UCSD-AML1 (cell line): ENCODE measurements around the gene ATP6V0E1.
"Not testable (repeated sequence)": the region's sequence is repeated elsewhere in the genome, so short reads cannot be mapped to it uniquely, and the experiment has no call there.

Experiments
- DNase-seq: peaks from one replicate; lab custom pipeline; 2025; ENCODE audit not compliant: unreplicated experiment; lab: John Stamatoyannopoulos, UW

The ATP6V0E1 gene

GRCh38 chr5:173001229-173001841 is 17.8 kb downstream of the ATP6V0E1 start:
- DNase-seq = no peak

GRCh38 chr5:173003360-173003759 is 19.8 kb downstream of the ATP6V0E1 start:
- DNase-seq = no peak

GRCh38 chr5:173004013-173004412 is 20.4 kb downstream of the ATP6V0E1 start:
- DNase-seq = no peak

- no peak for DNase-seq
These were observed 20.9 kb downstream of the ATP6V0E1 start for GRCh38 chr5:173004447-173004846.

GRCh38 chr5:173010021-173010420 is 26.4 kb downstream of the ATP6V0E1 start:
- no peak for DNase-seq

- DNase-seq = no peak
These were observed 27.2 kb downstream of the ATP6V0E1 start for GRCh38 chr5:173010547-173011464.

GRCh38 chr5:173011566-173011965 is 28.0 kb downstream of the ATP6V0E1 start:
- DNase-seq = no peak

GRCh38 chr5:173012882-173013281 is 29.3 kb downstream of the ATP6V0E1 start:
- no peak for DNase-seq

- DNase-seq = no peak
These were observed 31.1 kb downstream of the ATP6V0E1 start for GRCh38 chr5:173014671-173015070.

- DNase-seq = no peak
These were observed 31.6 kb downstream of the ATP6V0E1 start for GRCh38 chr5:173015192-173015591.

GRCh38 chr5:173015598-173016455 is 32.3 kb downstream of the ATP6V0E1 start:
- no peak for DNase-seq

- DNase-seq = no peak
These were observed 33.1 kb downstream of the ATP6V0E1 start for GRCh38 chr5:173016598-173017046.

- not testable (repeated sequence) for DNase-seq
These were observed 33.5 kb downstream of the ATP6V0E1 start for GRCh38 chr5:173017087-173017486.

GRCh38 chr5:173018358-173018757 is 34.8 kb downstream of the ATP6V0E1 start:
- DNase-seq = no peak

- no peak for DNase-seq
These were observed 36.6 kb downstream of the ATP6V0E1 start for GRCh38 chr5:173020154-173020581.

- DNase-seq = no peak
These were observed 37.1 kb downstream of the ATP6V0E1 start for GRCh38 chr5:173020643-173021042.

GRCh38 chr5:173025651-173026050 is 42.1 kb downstream of the ATP6V0E1 start:
- no peak for DNase-seq

GRCh38 chr5:173027905-173028304 is 44.3 kb downstream of the ATP6V0E1 start:
- no peak for DNase-seq

GRCh38 chr5:173028811-173029327 is 45.3 kb downstream of the ATP6V0E1 start:
- no peak for DNase-seq

- DNase-seq = no peak
These were observed 45.9 kb downstream of the ATP6V0E1 start for GRCh38 chr5:173029499-173029921.

GRCh38 chr5:173032096-173032495 is 48.5 kb downstream of the ATP6V0E1 start:
- DNase-seq = not testable (repeated sequence)
